Tibial artery (tissue), 4 donors: ENCODE data around the gene VPS8.

Source experiments
- DNase-seq, 2 donors: peaks; one replicate each; pipeline ENCODE4 v3.0.0-alpha.2; 2019
- H3K27ac ChIP-seq, 2 donors: fragments of 200-600 bp; sonication (generic) in 1 of 2; 1 replicate in 1 of 2; 2 replicates in 1 of 2; pipeline ENCODE4 v1.5.1; 2018 to 2019; ENCODE audit warnings: mild to moderate bottlenecking in 1 of 2
- H3K27me3 ChIP-seq, 2 donors: fragments of 200-600 bp; sonication (generic) in 1 of 2; one replicate each; pipeline versions ENCODE4 v1.5.1 to v1.6.0; 2016 to 2019
- H3K36me3 ChIP-seq, 3 donors: fragments of 200-600 bp; sonication (generic) in 2 of 3; one replicate each; pipeline ENCODE4 v1.5.1; 2016 to 2019; ENCODE audit warnings: mild to moderate bottlenecking in 2 of 3
- H3K4me1 ChIP-seq, 4 donors: fragments of 200-600 bp; sonication (generic) in 2 of 4; 1 replicate in 3 of 4; 2 replicates in 1 of 4; pipeline ENCODE4 v1.5.1; 2016 to 2019
- H3K4me3 ChIP-seq, 2 donors: fragments of 200-600 bp; sonication (generic) in 1 of 2; 1 replicate in 1 of 2; 2 replicates in 1 of 2; pipeline ENCODE4 v1.5.1; 2018 to 2019; ENCODE audit warnings: mild to moderate bottlenecking in 2 of 2
- H3K9me3 ChIP-seq, 3 donors: fragments of 200-600 bp; sonication (generic) in 1 of 3; one replicate each; pipeline ENCODE4 v1.5.1; 2016 to 2019
- CTCF ChIP-seq, 2 experiments: fragments of 200-600 bp in 1 of 2; fragments of 450-650 bp in 1 of 2; IDR thresholded peaks; one replicate each; pipeline ENCODE4 v1.5.1; 2017 to 2019; ENCODE audit warnings: antibody characterized with exemption in 2 of 2, mild to moderate bottlenecking in 1 of 2, moderate library complexity in 1 of 2
- intact Hi-C: fragments of 100-400 bp; cut with DNase I; formaldehyde crosslinking; loops from one replicate; pipeline ENCODE4 v1.15.0; 2023; ENCODE audit warnings: low total_unique reads

VPS8 gene

GRCh38 chr3:184910664-184911063 lies 98.7 kb downstream of the VPS8 start:
- no peak for TF ChIP-seq CTCF (IDR thresholded peaks at IDR 0.05)
- no peak overlapping the region for H3K4me3 ChIP-seq
- peaks cover 0 to 13% (median 10%) of the 10 kb centered on the region in 3 donors for H3K36me3 ChIP-seq
- peak overlapping the region; percentile 32 to 37 for H3K27ac ChIP-seq
- peaks cover 0 to 27% (median 10%) of the 10 kb centered on the region in 4 donors for H3K4me1 ChIP-seq
- H3K9me3 ChIP-seq: no peaks in the 10 kb centered on the region
- H3K27me3 ChIP-seq: no peaks in the 10 kb centered on the region
- intact Hi-C loops: no loop called here
- no peak for DNase-seq

GRCh38 chr3:184911570-184911969 lies 99.6 kb downstream of the VPS8 start:
- intact Hi-C loops: no loop called here
- Histone ChIP-seq H3K27ac (no peak overlapping the region), H3K36me3 (peaks cover 0 to 18% (median 17%) of the 10 kb centered on the region in 3 donors), H3K27me3 (no peaks in the 10 kb centered on the region), H3K4me3 (no peak overlapping the region), H3K9me3 (no peaks in the 10 kb centered on the region), H3K4me1 (peaks cover 0 to 27% (median 10%) of the 10 kb centered on the region in 4 donors)
- no peak for DNase-seq
- TF ChIP-seq CTCF (IDR thresholded peaks at IDR 0.05): no peak

GRCh38 chr3:184912163-184912562 lies 100.2 kb downstream of the VPS8 start:
- Histone ChIP-seq H3K9me3 (no peaks in the 10 kb centered on the region), H3K27ac (no peak overlapping the region), H3K4me1 (peaks cover 0 to 24% (median 10%) of the 10 kb centered on the region in 4 donors), H3K4me3 (no peak overlapping the region), H3K27me3 (no peaks in the 10 kb centered on the region), H3K36me3 (peaks cover 0 to 24% (median 17%) of the 10 kb centered on the region in 3 donors)
- DNase-seq: no peak
- intact Hi-C loops: no loop called here
- TF ChIP-seq CTCF (IDR thresholded peaks at IDR 0.05): no peak

GRCh38 chr3:184914628-184915027 lies 102.7 kb downstream of the VPS8 start:
- H3K36me3 ChIP-seq: peaks cover 0 to 34% (median 29%) of the 10 kb centered on the region in 3 donors
- intact Hi-C loops: no loop called here

GRCh38 chr3:184918750-184919149 lies 106.8 kb downstream of the VPS8 start:
- H3K36me3 ChIP-seq: peaks cover 15 to 54% (median 42%) of the 10 kb centered on the region in 3 donors

More at GRCh38 chr3:184914628-184915027, 102.7 kb downstream of the VPS8 start:
- Histone ChIP-seq H3K4me1 (peaks cover 0 to 11% (median 3%) of the 10 kb centered on the region in 4 donors), H3K27ac (no peak overlapping the region), H3K27me3 (no peaks in the 10 kb centered on the region), H3K4me3 (no peak overlapping the region), H3K9me3 (no peaks in the 10 kb centered on the region)
- TF ChIP-seq CTCF (IDR thresholded peaks at IDR 0.05): no peak
- DNase-seq: no peak

More at GRCh38 chr3:184918750-184919149, 106.8 kb downstream of the VPS8 start:
- Histone ChIP-seq H3K27ac (no peak overlapping the region), H3K9me3 (no peaks in the 10 kb centered on the region), H3K4me1 (no peaks in the 10 kb centered on the region), H3K4me3 (no peak overlapping the region), H3K27me3 (no peaks in the 10 kb centered on the region)
- intact Hi-C loops: no loop called here
- no peak for TF ChIP-seq CTCF (IDR thresholded peaks at IDR 0.05)
- no peak for DNase-seq
